HFF-Myc (cell line): ENCODE results near the gene UTS2R.
"Not testable (repeated sequence)": the region's sequence is repeated elsewhere in the genome, so short reads cannot be mapped to it uniquely, and the experiment has no call there.

ENCODE experiments used
- DNase-seq: peaks from one replicate; pipeline ENCODE4 v3.0.0-alpha.2; 2011; ENCODE audit warnings: low read depth; ENCODE audit errors: extremely low read depth
- H3K4me3 ChIP-seq: replicated peaks from 2 replicates; pipeline ENCODE4 v1.5.1; 2011; ENCODE audit warnings: low read depth, mild to moderate bottlenecking, control low read depth, low read length
- CTCF ChIP-seq: IDR thresholded peaks from 2 replicates; pipeline ENCODE4 v1.5.1; 2012; ENCODE audit warnings: mild to moderate bottlenecking, low read depth, low read length, control low read depth; ENCODE audit errors: missing control alignments

The UTS2R gene

GRCh38 chr17:82373731-82374625 is 2.4 kb downstream of the UTS2R start:
- no peak for DNase-seq
- H3K4me3 ChIP-seq = no peak overlapping the region
- TF ChIP-seq CTCF = no peak

GRCh38 chr17:82374626-82375331 is 3.2 kb downstream of the UTS2R start:
- no peak for TF ChIP-seq CTCF
- no peak overlapping the region for H3K4me3 ChIP-seq
- no peak for DNase-seq

GRCh38 chr17:82375359-82376041 is 3.9 kb downstream of the UTS2R start:
- no peak for TF ChIP-seq CTCF
- DNase-seq = no peak
- no peak overlapping the region for H3K4me3 ChIP-seq

- no peak for DNase-seq
- H3K4me3 ChIP-seq = no peak overlapping the region
- no peak for TF ChIP-seq CTCF
Measured at GRCh38 chr17:82376042-82376730, 4.6 kb downstream of the UTS2R start.

GRCh38 chr17:82377294-82377693 is 5.7 kb downstream of the UTS2R start:
- not testable (repeated sequence) for H3K4me3 ChIP-seq, DNase-seq

- TF ChIP-seq CTCF = no peak
- H3K4me3 ChIP-seq = no peak overlapping the region
- DNase-seq = no peak
Measured at GRCh38 chr17:82377924-82378740, 6.6 kb downstream of the UTS2R start.
